Measurements from ENCODE around the gene TUBAL3.
"Not testable (repeated sequence)": the region's sequence is repeated elsewhere in the genome, so short reads cannot be mapped to it uniquely, and the experiment has no call there.

TUBAL3 gene

DNA sequence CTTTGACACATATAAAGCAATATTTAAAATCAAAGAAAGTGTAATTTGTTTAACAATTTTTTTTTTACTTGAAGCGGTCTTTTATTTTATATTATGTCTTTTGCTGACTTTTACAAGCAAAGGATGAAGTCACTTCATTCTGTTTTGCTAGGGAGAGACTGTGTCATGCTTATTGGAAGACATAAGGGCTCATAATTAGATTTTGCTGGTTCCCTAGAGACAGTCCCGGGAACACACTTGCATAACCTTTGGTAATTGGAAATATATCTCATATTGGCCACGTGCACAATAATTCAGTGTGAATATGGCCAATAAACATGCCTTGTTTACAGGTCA, 7.3 kb upstream of the TUBAL3 start:
- peak overlapping the region; percentile 69 for H3K27ac ChIP-seq
- TF ChIP-seq, protein P1, sequence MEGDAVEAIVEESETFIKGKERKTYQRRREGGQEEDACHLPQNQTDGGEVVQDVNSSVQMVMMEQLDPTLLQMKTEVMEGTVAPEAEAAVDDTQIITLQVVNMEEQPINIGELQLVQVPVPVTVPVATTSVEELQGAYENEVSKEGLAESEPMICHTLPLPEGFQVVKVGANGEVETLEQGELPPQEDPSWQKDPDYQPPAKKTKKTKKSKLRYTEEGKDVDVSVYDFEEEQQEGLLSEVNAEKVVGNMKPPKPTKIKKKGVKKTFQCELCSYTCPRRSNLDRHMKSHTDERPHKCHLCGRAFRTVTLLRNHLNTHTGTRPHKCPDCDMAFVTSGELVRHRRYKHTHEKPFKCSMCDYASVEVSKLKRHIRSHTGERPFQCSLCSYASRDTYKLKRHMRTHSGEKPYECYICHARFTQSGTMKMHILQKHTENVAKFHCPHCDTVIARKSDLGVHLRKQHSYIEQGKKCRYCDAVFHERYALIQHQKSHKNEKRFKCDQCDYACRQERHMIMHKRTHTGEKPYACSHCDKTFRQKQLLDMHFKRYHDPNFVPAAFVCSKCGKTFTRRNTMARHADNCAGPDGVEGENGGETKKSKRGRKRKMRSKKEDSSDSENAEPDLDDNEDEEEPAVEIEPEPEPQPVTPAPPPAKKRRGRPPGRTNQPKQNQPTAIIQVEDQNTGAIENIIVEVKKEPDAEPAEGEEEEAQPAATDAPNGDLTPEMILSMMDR (IDR thresholded peaks at IDR 0.05): no peak
- no peak for TF ChIP-seq ZFX (IDR thresholded peaks at IDR 0.05; ENCODE audit: borderline replicate concordance)

DNA sequence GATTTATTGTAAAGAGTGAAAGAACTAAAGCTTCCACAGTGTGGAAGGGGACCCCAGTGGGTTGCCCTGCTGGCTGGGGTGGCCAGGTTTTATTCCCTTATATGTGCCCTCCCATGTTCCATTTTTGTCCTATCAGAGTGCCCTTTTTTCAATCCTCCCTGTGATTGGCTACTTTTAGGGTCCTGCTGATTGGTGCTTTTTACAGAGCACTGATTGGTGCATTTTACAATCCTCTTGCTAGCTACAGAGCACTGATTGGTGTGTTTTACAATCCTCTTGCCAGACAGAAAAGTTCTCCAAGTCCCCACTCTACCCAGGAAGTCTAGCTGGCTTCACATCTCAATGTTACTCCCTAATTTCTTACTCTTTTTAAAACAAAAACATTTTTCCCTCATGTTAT, 6.2 kb upstream of the TUBAL3 start:
- not testable (repeated sequence) for H3K27ac ChIP-seq

DNA sequence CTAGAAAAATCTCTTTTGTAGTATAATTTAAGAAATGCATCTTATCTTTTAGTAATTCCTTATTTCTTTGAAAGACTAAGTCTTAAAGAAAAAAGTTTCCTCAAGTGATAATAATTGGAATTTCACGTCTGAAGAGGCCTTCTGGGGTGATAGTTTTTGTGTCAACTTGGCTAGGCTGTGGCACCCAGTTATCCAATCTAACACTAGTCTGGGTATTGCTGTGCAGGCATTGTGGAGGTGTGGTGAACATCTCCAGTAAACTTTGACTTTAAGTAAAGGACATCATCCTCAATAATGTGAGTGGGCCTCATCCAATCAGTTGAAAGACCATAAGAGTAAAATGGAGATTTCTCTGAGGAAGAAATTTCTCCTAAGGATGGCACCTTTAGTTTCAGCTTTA, 2.3 kb upstream of the TUBAL3 start:
- TF ChIP-seq ZFX (IDR thresholded peaks at IDR 0.05; ENCODE audit: borderline replicate concordance): no peak
- TF ChIP-seq, protein P1 (IDR thresholded peaks at IDR 0.05): no peak
- no peak overlapping the region for H3K27ac ChIP-seq

DNA sequence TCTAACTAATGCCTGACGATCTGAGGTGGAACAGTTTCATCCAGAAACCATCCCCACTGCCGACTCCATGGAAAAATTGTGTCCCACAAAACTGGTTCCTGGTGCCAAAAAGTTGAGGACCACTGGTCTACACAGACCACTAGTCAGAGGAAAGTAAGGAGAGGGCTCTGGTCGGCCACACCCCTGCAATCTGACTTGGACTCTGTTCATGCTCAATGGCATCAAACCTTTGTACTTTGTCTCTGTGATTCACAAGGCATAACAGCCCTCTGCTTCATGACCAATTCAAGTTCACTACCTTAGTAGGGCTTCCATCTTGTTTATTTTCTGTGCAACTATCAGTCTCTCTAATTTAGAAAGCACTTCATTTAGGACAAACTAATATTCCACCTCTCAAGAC, 1.8 kb downstream of the TUBAL3 start:
- TF ChIP-seq, protein P1 (IDR thresholded peaks at IDR 0.05): no peak
- TF ChIP-seq ZFX (IDR thresholded peaks at IDR 0.05; ENCODE audit: borderline replicate concordance): no peak
- H3K27ac ChIP-seq: no peak overlapping the region

DNA sequence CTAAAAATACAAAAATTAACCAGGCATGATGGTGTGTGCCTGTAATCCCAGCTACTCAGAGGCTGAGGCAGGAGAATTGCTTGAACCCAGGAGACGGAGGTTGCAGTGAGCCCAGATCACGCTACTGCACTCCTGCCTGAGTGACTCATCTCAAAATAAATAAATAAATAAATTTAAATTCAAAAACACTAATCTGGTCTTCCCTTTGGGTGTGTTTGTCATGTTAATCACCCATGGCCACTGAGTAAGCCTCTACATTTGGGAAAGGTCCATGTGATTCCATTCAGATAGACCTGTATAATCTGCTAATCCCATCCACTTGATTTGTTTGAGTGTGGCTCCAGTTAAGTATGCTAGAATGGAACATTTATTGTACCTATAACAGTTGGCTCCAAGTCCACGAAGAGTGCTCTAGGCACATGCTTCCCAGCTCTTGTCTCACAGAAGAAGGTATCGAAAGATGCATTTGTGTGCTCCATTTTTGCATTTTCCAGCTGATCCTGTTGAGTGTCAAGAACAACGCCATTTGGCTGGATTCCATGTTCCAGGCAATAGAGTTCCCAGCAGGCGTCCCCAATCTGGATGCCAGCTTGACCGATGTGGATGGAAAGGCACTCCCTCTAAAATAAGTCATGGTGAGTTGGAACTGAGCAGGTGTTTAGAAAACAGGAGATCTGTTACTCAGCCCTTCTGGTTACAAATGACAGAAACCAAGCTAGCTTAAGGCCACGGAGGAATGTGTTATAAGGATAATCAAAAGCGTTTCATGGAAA, 4.0 kb downstream of the TUBAL3 start:
- no peak overlapping the region for H3K27ac ChIP-seq
- no peak for TF ChIP-seq ZFX (IDR thresholded peaks at IDR 0.05; ENCODE audit: borderline replicate concordance)
- TF ChIP-seq, protein P1 (IDR thresholded peaks at IDR 0.05): no peak

DNA sequence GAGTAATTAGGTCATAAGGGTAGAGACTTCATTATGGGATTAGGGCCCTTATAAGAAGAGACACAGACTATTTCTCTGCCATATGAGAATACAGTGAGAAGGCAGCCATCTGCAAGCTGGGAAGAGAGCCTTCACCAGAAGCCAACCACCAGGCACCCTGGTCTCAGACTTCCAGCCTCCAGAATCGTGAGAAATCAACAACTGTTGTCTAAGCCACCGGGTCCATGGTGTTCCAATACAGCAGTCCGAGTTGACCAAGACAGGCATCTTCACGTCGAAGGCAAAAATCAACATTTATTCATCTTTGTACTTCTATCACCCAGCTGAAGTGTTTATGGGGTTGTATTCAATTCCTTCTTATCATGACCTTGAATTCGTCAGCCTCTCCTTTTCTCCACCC, 5.3 kb downstream of the TUBAL3 start:
- no peak for TF ChIP-seq ZFX (IDR thresholded peaks at IDR 0.05; ENCODE audit: borderline replicate concordance)
- TF ChIP-seq, protein P1 (IDR thresholded peaks at IDR 0.05): no peak
- H3K27ac ChIP-seq: no peak overlapping the region

DNA sequence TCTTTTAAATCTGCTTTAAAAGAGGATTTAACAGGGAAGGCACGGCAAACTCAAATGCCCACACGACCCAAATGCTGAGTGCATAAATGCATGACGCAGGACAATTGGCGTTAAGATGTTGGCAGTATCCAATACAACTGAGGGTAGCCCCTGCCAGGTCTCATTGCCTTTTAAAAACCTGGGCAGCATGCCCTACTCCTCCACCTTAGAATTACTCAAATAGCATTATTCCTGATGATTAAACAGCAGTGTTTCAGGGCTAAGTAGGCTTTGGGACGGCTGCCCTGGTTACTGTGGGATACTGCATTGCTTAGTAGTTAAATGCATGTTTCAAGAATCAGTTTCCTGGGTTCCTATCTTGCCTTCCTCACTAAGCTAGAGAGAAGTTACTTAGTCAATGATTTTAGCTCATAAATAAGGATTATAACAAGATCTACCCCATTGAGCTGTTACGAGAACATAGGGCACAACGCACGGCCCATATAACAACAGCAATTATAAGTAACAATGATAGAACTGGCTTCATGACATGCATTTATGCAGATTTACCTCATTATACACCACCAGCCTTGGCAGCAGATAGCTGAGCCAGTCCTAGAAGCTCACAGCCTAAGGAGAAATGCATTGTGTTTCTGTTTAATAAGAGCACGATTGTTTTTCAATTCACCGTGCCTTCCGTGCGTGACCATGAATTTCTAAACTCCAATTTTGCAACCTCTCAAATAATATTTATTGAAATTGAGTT, 7.9 kb downstream of the TUBAL3 start:
- TF ChIP-seq ZFX (IDR thresholded peaks at IDR 0.05; ENCODE audit: borderline replicate concordance): no peak
- TF ChIP-seq, protein P1 (IDR thresholded peaks at IDR 0.05): no peak
- no peak overlapping the region for H3K27ac ChIP-seq

Data from 22Rv1 (cell line).